Thymus (tissue), 11 donors: ENCODE measurements around the gene VEZT. TPM values are rescaled to one million over a fixed set of nuclear protein-coding genes. Genes with fewer than 3 reads are reported as not detected.

Experiments used
- DNase-seq, 9 donors: peaks; one replicate each; pipeline ENCODE4 v3.0.0-alpha.2; 2013; ENCODE audit warnings: low spot score in 9 of 9, low read depth in 6 of 9, missing footprints in 1 of 9
- H3K27ac ChIP-seq, 2 donors: one replicate each; pipeline ENCODE4 v1.5.1; 2013; ENCODE audit warnings: control low read depth in 1 of 2, low read depth in 1 of 2, low read length in 1 of 2, mild to moderate bottlenecking in 1 of 2, moderate library complexity in 1 of 2
- H3K27me3 ChIP-seq, 2 donors: one replicate each; pipeline ENCODE4 v1.5.1; 2013; ENCODE audit warnings: low read length in 1 of 2; ENCODE audit not compliant: control insufficient read depth in 2 of 2, insufficient read depth in 1 of 2
- H3K36me3 ChIP-seq, 2 donors: one replicate each; pipeline ENCODE4 v1.5.1; 2013; ENCODE audit warnings: low read length in 1 of 2, mild to moderate bottlenecking in 1 of 2, moderate library complexity in 1 of 2; ENCODE audit not compliant: control insufficient read depth in 2 of 2, insufficient read depth in 2 of 2
- H3K4me1 ChIP-seq, 2 donors: one replicate each; pipeline ENCODE4 v1.5.1; 2013; ENCODE audit warnings: low read length in 2 of 2; ENCODE audit not compliant: control insufficient read depth in 2 of 2, insufficient read depth in 2 of 2
- H3K4me3 ChIP-seq, 2 donors: one replicate each; pipeline ENCODE4 v1.5.1; 2013; ENCODE audit warnings: low read length in 2 of 2, control low read depth in 1 of 2, mild to moderate bottlenecking in 1 of 2
- H3K9me3 ChIP-seq, 2 donors: one replicate each; pipeline ENCODE4 v1.5.1; 2013; ENCODE audit warnings: low read length in 1 of 2, mild to moderate bottlenecking in 1 of 2; ENCODE audit not compliant: control insufficient read depth in 2 of 2, insufficient read depth in 1 of 2
- WGBS: extraction: QIAGEN DNeasy Blood & Tissue Kit; methylation state at CpG from one replicate; pipeline ENCODE4 v1.1.7; 2013; 5-methylcytosine and 5-hydroxymethylcytosine counted together
- polyA plus RNA-seq: library from polyadenylated mRNA; stranded (reverse); fragments of 200-250 nt; gene quantifications from one replicate; pipeline ENCODE4 v1.2.3, GENCODE V29; 2013
- total RNA-seq: library from RNA; stranded (reverse); fragments of 120-200 nt; gene quantifications from one replicate; pipeline ENCODE4 v1.2.4, GENCODE V29; 2013
- donor health status: healthy.

VEZT gene
- total and polyA plus RNA-seq, 2 donors = 51.4 to 54.4 TPM

- Histone ChIP-seq H3K36me3 (peaks cover 8 to 37% of the 10 kb centered on the region in 2 donors), H3K4me1 (no peaks in the 10 kb centered on the region), H3K4me3 (no peak overlapping the region), H3K9me3 (no peaks in the 10 kb centered on the region), H3K27ac (no peak overlapping the region), H3K27me3 (no peaks in the 10 kb centered on the region)
- DNase-seq = no peak
- 98% methylated on average over 2 of the region's 2 CpGs for WGBS
Measured at GRCh38 chr12:95271465-95271864, 53.9 kb downstream of the VEZT start.

GRCh38 chr12:95277139-95277538, 59.5 kb downstream of the VEZT start:
- H3K36me3 ChIP-seq = peaks cover 5 to 29% of the 10 kb centered on the region in 2 donors
- no peaks in the 10 kb centered on the region for H3K9me3 ChIP-seq
- no peak overlapping the region for H3K4me3 ChIP-seq
- no peaks in the 10 kb centered on the region for H3K27me3 ChIP-seq
- H3K27ac ChIP-seq = no peak overlapping the region
- H3K4me1 ChIP-seq = no peaks in the 10 kb centered on the region
- 97% methylated on average over 1 of the region's 1 CpG for WGBS
- DNase-seq = no peak

GRCh38 chr12:95279856-95280255, 62.2 kb downstream of the VEZT start:
- H3K4me3 ChIP-seq = no peak overlapping the region
- 95% methylated on average over 4 of the region's 4 CpGs for whole genome bisulfite sequencing
- H3K36me3 ChIP-seq = peaks cover 26 to 45% of the 10 kb centered on the region in 2 donors
- H3K4me1 ChIP-seq = no peaks in the 10 kb centered on the region
- DNase-seq = no peak
- H3K27me3 ChIP-seq = no peaks in the 10 kb centered on the region
- no peak overlapping the region for H3K27ac ChIP-seq
- no peaks in the 10 kb centered on the region for H3K9me3 ChIP-seq

GRCh38 chr12:95282266-95282665, 64.7 kb downstream of the VEZT start:
- no peaks in the 10 kb centered on the region for H3K4me1 ChIP-seq
- no peak overlapping the region for H3K4me3 ChIP-seq
- WGBS = 98% methylated on average over 6 of the region's 6 CpGs
- no peak for DNase-seq
- no peaks in the 10 kb centered on the region for H3K9me3 ChIP-seq
- no peaks in the 10 kb centered on the region for H3K27me3 ChIP-seq
- H3K27ac ChIP-seq = no peak overlapping the region
- peaks cover 35 to 48% of the 10 kb centered on the region in 2 donors for H3K36me3 ChIP-seq

GRCh38 chr12:95283371-95283770, 65.8 kb downstream of the VEZT start:
- Histone ChIP-seq H3K27me3 (no peaks in the 10 kb centered on the region), H3K4me1 (no peaks in the 10 kb centered on the region), H3K27ac (no peak overlapping the region), H3K36me3 (peaks cover 36 to 44% of the 10 kb centered on the region in 2 donors), H3K9me3 (no peaks in the 10 kb centered on the region), H3K4me3 (no peak overlapping the region)
- DNase-seq = no peak
- WGBS = 100% methylated on average over 1 of the region's 1 CpG

GRCh38 chr12:95286713-95287112, 69.1 kb downstream of the VEZT start:
- Histone ChIP-seq H3K36me3 (peaks cover 32 to 46% of the 10 kb centered on the region in 2 donors), H3K4me3 (no peak overlapping the region), H3K9me3 (no peaks in the 10 kb centered on the region), H3K27me3 (no peaks in the 10 kb centered on the region), H3K4me1 (no peaks in the 10 kb centered on the region), H3K27ac (no peak overlapping the region)
- WGBS = 97% methylated on average over 3 of the region's 3 CpGs
- no peak for DNase-seq

- Histone ChIP-seq H3K27ac (no peak overlapping the region), H3K9me3 (no peaks in the 10 kb centered on the region), H3K27me3 (no peaks in the 10 kb centered on the region), H3K36me3 (peaks cover 14 to 34% of the 10 kb centered on the region in 2 donors), H3K4me3 (no peak overlapping the region), H3K4me1 (no peaks in the 10 kb centered on the region)
- over 99% methylated on average over 2 of the region's 2 CpGs for WGBS
- DNase-seq = no peak
Measured at GRCh38 chr12:95291501-95291900, 73.9 kb downstream of the VEZT start.

GRCh38 chr12:95298916-95299315, 81.3 kb downstream of the VEZT start:
- Histone ChIP-seq H3K4me1 (no peaks in the 10 kb centered on the region), H3K27me3 (no peaks in the 10 kb centered on the region), H3K27ac (no peak overlapping the region), H3K4me3 (no peak overlapping the region), H3K9me3 (no peaks in the 10 kb centered on the region), H3K36me3 (peaks cover 12 to 41% of the 10 kb centered on the region in 2 donors)
- DNase-seq = no peak
- WGBS = 96% methylated on average over 5 of the region's 5 CpGs

GRCh38 chr12:95300286-95300685, 82.7 kb downstream of the VEZT start:
- WGBS = 97% methylated on average over 2 of the region's 2 CpGs
- H3K4me3 ChIP-seq = no peak overlapping the region
- H3K9me3 ChIP-seq = no peaks in the 10 kb centered on the region
- H3K36me3 ChIP-seq = peaks cover 8 to 30% of the 10 kb centered on the region in 2 donors
- H3K27ac ChIP-seq = no peak overlapping the region
- no peak for DNase-seq
- H3K27me3 ChIP-seq = no peaks in the 10 kb centered on the region
- H3K4me1 ChIP-seq = no peaks in the 10 kb centered on the region

- no peaks in the 10 kb centered on the region for H3K4me1 ChIP-seq
- 100% methylated on average over 1 of the region's 1 CpG for WGBS
- H3K27ac ChIP-seq = no peak overlapping the region
- DNase-seq = no peak
- no peaks in the 10 kb centered on the region for H3K27me3 ChIP-seq
- H3K36me3 ChIP-seq = peaks cover 8 to 13% of the 10 kb centered on the region in 2 donors
- H3K9me3 ChIP-seq = no peaks in the 10 kb centered on the region
- H3K4me3 ChIP-seq = no peak overlapping the region
Measured at GRCh38 chr12:95303476-95303875, 85.9 kb downstream of the VEZT start.
